ENCODE data around the gene RUFY3. TPM values are rescaled to one million over a fixed set of nuclear protein-coding genes. Genes with fewer than 3 reads are reported as not detected.
"Not testable (repeated sequence)": the region's sequence is repeated elsewhere in the genome, so short reads cannot be mapped to it uniquely, and the experiment has no call there.

The RUFY3 gene
- total RNA-seq, 1 donor from 2014 or later, result 92.4 TPM

DNA sequence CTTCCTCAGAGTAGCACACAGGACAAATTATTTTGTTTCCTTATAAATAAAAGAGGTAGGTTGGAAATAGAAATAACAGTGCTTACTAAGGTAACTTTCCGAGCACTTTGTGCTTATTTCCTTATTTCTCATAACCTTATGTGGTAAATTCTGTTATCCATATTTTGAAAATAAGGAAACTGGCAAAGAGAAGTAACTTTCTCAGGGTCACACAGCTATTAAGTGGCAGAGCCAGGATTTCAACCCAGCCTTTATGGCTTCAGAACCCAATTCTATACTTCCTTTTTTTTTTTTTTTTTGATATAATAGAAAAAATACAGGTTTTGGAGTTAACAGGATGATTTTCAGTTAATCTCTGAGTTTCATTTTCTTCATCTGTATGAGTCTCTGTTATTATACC lies 30.1 kb upstream of the RUFY3 start:
- Histone ChIP-seq H3K4me3 (no peak overlapping the region), H3K9me3 (no peaks in the 10 kb centered on the region), H3K4me1 (peaks cover 49% of the 10 kb centered on the region), H3K27me3 (ENCODE audit: low read depth) (no peaks in the 10 kb centered on the region), H3K36me3 (peaks cover 19% of the 10 kb centered on the region), H3K27ac (no peak overlapping the region)
- intact Hi-C loops (cut with DNase I), result no loop called here
- DNase-seq (no peak), ATAC-seq (no peak)
- TF ChIP-seq, protein P1, sequence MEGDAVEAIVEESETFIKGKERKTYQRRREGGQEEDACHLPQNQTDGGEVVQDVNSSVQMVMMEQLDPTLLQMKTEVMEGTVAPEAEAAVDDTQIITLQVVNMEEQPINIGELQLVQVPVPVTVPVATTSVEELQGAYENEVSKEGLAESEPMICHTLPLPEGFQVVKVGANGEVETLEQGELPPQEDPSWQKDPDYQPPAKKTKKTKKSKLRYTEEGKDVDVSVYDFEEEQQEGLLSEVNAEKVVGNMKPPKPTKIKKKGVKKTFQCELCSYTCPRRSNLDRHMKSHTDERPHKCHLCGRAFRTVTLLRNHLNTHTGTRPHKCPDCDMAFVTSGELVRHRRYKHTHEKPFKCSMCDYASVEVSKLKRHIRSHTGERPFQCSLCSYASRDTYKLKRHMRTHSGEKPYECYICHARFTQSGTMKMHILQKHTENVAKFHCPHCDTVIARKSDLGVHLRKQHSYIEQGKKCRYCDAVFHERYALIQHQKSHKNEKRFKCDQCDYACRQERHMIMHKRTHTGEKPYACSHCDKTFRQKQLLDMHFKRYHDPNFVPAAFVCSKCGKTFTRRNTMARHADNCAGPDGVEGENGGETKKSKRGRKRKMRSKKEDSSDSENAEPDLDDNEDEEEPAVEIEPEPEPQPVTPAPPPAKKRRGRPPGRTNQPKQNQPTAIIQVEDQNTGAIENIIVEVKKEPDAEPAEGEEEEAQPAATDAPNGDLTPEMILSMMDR (IDR thresholded peaks at IDR 0.05), result no peak

DNA sequence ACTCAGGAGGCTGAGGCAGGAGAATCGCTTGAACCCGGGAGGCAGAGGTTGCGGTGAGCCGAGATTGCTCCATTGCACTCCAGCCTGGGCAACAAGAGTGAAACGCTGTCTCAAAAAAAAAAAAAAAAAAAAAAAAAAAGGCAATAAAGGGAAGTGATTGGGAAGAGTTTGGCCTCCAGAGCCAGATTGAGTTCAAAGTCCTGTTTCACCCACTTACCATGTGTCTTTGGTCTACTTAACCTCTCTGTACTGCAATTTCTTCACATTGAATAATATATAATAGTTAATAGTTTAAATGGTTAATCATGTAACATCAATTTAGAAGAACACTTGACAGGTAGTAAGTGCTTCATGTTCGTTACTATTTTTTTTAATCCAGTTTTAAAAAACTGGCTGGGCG lies 27.1 kb upstream of the RUFY3 start:
- DNase-seq; ATAC-seq; intact Hi-C loops (cut with DNase I); H3K9me3 ChIP-seq; H3K27me3 ChIP-seq (ENCODE audit: low read depth); H3K27ac ChIP-seq; H3K4me3 ChIP-seq: not testable (repeated sequence)
- H3K36me3 ChIP-seq, result peaks cover 19% of the 10 kb centered on the region
- peaks cover 32% of the 10 kb centered on the region for H3K4me1 ChIP-seq

DNA sequence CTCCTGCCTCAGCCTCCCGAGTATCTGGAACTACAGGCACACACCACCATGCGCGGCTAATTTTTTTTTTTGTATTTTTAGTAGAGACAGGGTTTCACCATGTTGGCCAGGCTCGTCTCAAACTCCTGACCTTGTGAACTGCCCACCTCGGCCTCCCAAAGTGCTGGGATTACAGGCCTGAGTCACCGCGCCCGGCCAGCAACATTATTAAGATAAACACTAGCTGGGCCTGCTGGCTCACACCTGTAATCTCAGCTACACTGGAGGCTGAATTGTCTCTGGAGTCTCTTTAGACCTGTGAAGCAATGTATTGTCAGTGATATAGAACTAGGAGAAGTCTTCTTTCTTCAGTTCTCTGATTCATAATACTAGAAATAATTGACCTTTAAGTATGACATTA lies 23.3 kb upstream of the RUFY3 start:
- H3K4me1 ChIP-seq; ATAC-seq; H3K9me3 ChIP-seq; intact Hi-C loops (cut with DNase I); H3K36me3 ChIP-seq; DNase-seq; H3K4me3 ChIP-seq; H3K27me3 ChIP-seq (ENCODE audit: low read depth); H3K27ac ChIP-seq: not testable (repeated sequence)

DNA sequence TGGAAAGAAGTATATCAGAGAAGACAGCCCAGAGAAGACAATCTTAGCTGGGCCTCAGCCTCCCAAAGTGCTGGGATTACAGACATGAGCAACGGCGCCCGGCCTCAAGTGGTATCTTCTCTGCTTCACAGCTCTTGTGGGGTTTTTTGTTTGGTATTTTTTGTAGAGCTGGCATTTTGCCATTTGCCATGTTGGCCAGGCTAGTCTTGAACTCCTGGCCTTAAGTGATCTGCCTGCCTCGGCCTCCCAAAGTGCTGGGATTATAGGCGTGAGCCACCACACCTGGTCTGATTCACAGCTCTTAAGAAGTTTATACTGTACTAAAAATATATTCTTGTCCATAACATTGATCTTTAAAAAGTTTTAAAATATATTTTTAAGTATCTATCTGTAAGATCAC lies 21.1 kb upstream of the RUFY3 start:
- H3K27ac ChIP-seq, result no peak overlapping the region
- TF ChIP-seq, protein P1 (IDR thresholded peaks at IDR 0.05), result no peak
- no peak for ATAC-seq
- H3K27me3 ChIP-seq (ENCODE audit: low read depth), result no peaks in the 10 kb centered on the region
- intact Hi-C loops (cut with DNase I), result no loop called here
- H3K4me3 ChIP-seq, result no peak overlapping the region
- no peak for DNase-seq
- no peaks in the 10 kb centered on the region for H3K9me3 ChIP-seq
- no peaks in the 10 kb centered on the region for H3K4me1 ChIP-seq
- no peaks in the 10 kb centered on the region for H3K36me3 ChIP-seq

DNA sequence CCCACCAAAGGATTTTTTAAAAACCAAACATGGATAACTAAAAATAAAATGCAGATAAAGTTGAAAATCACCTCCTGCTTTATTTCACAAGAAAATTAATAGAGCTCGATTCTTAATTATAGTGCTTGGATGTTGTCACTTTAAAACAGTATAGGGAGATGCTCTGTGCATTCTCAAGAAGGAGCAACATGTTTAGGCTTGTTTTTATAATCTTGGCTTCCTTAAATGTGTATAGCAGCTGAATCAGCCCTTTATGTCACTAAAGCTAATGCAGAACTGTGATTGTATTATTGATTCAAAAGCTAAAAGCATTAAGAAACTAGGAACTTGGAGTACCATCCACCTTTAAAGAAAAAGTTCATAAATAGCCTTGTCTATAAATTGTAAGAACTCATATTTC lies 20.5 kb upstream of the RUFY3 start:
- peaks cover 5% of the 10 kb centered on the region for H3K4me1 ChIP-seq
- no peaks in the 10 kb centered on the region for H3K27me3 ChIP-seq (ENCODE audit: low read depth)
- DNase-seq (no peak), ATAC-seq (no peak)
- TF ChIP-seq, protein P1 (IDR thresholded peaks at IDR 0.05), result no peak
- no peaks in the 10 kb centered on the region for H3K9me3 ChIP-seq
- H3K27ac ChIP-seq, result no peak overlapping the region
- H3K36me3 ChIP-seq, result no peaks in the 10 kb centered on the region
- intact Hi-C loops (cut with DNase I), result no loop called here
- H3K4me3 ChIP-seq, result no peak overlapping the region

DNA sequence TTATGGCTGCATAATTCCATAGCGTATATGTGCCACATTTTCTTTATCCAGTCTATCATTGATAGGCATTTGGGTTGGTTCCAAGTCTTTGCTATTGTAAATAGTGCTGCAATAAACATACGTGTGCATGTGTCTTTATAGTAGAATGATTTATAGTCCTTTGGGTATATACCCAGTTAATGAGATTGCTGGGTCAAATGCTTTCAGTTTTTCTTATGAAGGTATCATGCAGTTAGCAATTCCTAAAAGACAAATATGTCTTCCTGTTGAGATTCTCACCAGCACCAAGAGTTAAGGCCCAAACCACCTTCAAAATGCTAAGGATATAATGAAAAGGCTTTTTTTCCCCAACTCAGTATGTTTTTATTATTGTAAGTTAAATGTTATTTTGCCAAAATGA lies 19.2 kb upstream of the RUFY3 start:
- peak overlapping the region; percentile 93 for H3K27ac ChIP-seq
- H3K27me3 ChIP-seq (ENCODE audit: low read depth); H3K4me3 ChIP-seq; ATAC-seq; H3K36me3 ChIP-seq; H3K9me3 ChIP-seq; intact Hi-C loops (cut with DNase I); DNase-seq: not testable (repeated sequence)
- peaks cover 18% of the 10 kb centered on the region for H3K4me1 ChIP-seq

DNA sequence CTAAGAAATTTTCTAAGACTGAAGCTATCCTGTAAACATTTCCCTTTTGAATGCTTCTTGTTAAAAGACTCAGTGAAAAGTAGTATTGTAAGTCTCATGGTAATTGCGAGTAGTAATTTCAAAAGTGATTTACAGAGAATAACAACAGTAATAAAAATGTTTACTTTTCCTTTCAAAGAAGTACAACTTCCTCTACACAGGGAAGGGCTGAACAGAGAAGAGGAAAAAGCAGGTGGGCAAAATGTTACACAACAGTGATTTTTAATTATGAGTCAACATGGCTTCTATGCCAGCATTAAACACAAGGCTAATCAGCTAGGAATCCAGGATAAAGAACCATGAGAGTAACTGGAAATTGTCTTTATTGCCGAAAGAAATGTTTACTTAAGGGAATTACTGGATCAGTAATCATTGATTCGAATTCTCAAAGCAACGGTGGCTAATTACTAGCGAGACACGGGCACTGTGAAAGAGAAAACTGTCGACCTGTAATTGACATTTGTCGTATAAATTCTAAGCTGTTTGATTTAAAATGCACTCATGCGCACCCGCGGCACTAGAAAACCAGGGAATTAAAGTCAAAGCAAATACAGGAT lies 18.0 kb upstream of the RUFY3 start:
- Histone ChIP-seq H3K36me3 (no peaks in the 10 kb centered on the region), H3K27me3 (ENCODE audit: low read depth) (no peaks in the 10 kb centered on the region), H3K27ac (peak overlapping the region; percentile 93), H3K4me1 (peaks cover 21% of the 10 kb centered on the region), H3K4me3 (peak overlapping the region; percentile 85), H3K9me3 (no peaks in the 10 kb centered on the region)
- DNase-seq, result no peak
- ATAC-seq, result peak in 1 of 2 donors; percentile 62
- intact Hi-C loops (cut with DNase I), result no loop called here
- TF ChIP-seq, protein P1 (IDR thresholded peaks at IDR 0.05), result no peak

Data from lower lobe of right lung (tissue), 2 donors.